BE2C (cell line): ENCODE measurements around the gene RPL7A.
"Not testable (repeated sequence)": the region's sequence is repeated elsewhere in the genome, so short reads cannot be mapped to it uniquely, and the experiment has no call there.

Source experiments
- DNase-seq: peaks from one replicate; pipeline ENCODE4 v3.0.0-alpha.2; 2020
- H3K27me3 ChIP-seq: fragments of 250-450 bp; sonication (Bioruptor Pico); 2 replicates; pipeline ENCODE4 v1.5.1; 2020; ENCODE audit warnings: mild to moderate bottlenecking
- H3K36me3 ChIP-seq: fragments of 250-450 bp; sonication (Bioruptor Pico); 2 replicates; pipeline ENCODE4 v1.5.1; 2020; ENCODE audit warnings: mild to moderate bottlenecking
- H3K4me1 ChIP-seq: fragments of 250-450 bp; sonication (Bioruptor Pico); 2 replicates; pipeline ENCODE4 v1.5.1; 2020
- H3K4me3 ChIP-seq: 2 replicates; pipeline ENCODE4 v1.5.1; 2011; ENCODE audit warnings: low read depth, low read length
- H3K9me3 ChIP-seq: fragments of 250-450 bp; sonication (Bioruptor Pico); 2 replicates; pipeline ENCODE4 v1.5.1; 2020
- CTCF ChIP-seq: IDR thresholded peaks from 2 replicates; pipeline ENCODE4 v1.5.1; 2012; ENCODE audit warnings: mild to moderate bottlenecking, low read depth, low read length

The RPL7A gene

GRCh38 chr9:133371261-133371711 is 23.3 kb downstream of the RPL7A start:
- no peaks in the 10 kb centered on the region for H3K27me3 ChIP-seq
- DNase-seq: no peak
- H3K4me3 ChIP-seq: no peak overlapping the region
- peaks cover 25% of the 10 kb centered on the region for H3K4me1 ChIP-seq
- H3K9me3 ChIP-seq: no peaks in the 10 kb centered on the region
- TF ChIP-seq CTCF: no peak
- peaks cover 70% of the 10 kb centered on the region for H3K36me3 ChIP-seq

- H3K36me3 ChIP-seq: peaks cover 61% of the 10 kb centered on the region
Measured at GRCh38 chr9:133372144-133372543, 24.1 kb downstream of the RPL7A start.

GRCh38 chr9:133374612-133375115 is 26.6 kb downstream of the RPL7A start:
- Histone ChIP-seq H3K4me1 (peaks cover 7% of the 10 kb centered on the region), H3K27me3 (no peaks in the 10 kb centered on the region), H3K9me3 (no peaks in the 10 kb centered on the region), H3K4me3 (peak overlapping the region; percentile 90), H3K36me3 (peaks cover 39% of the 10 kb centered on the region)
- DNase-seq: no peak
- no peak for TF ChIP-seq CTCF

More at GRCh38 chr9:133372144-133372543, 24.1 kb downstream of the RPL7A start:
- peaks cover 25% of the 10 kb centered on the region for H3K4me1 ChIP-seq
- no peak overlapping the region for H3K4me3 ChIP-seq
- TF ChIP-seq CTCF: no peak
- DNase-seq: no peak
- no peaks in the 10 kb centered on the region for H3K9me3 ChIP-seq
- no peaks in the 10 kb centered on the region for H3K27me3 ChIP-seq

- no peak for DNase-seq
- Histone ChIP-seq H3K36me3 (peaks cover 34% of the 10 kb centered on the region), H3K4me1 (peaks cover 3% of the 10 kb centered on the region), H3K4me3 (peak overlapping the region; percentile 90), H3K27me3 (no peaks in the 10 kb centered on the region), H3K9me3 (no peaks in the 10 kb centered on the region)
- TF ChIP-seq CTCF: no peak
Measured at GRCh38 chr9:133375116-133375723, 27.2 kb downstream of the RPL7A start.

GRCh38 chr9:133375724-133376654 is 28.0 kb downstream of the RPL7A start, which contains the start of the genes STKLD1 and SURF4:
Gene STKLD1, plus strand, starts transcription at chr9:133376366. Its CDS starts 108 bp downstream, at chr9:133376474.
Gene SURF4, minus strand, starts transcription at chr9:133376060. Its CDS starts 91 bp downstream, at chr9:133375969.
- TF ChIP-seq CTCF: no peak
- DNase-seq: peak; percentile 98
- peaks cover 26% of the 10 kb centered on the region for H3K36me3 ChIP-seq
- H3K27me3 ChIP-seq: no peaks in the 10 kb centered on the region
- H3K4me3 ChIP-seq: peak within 1 kb of the TSS; percentile 90
- H3K4me1 ChIP-seq: peaks cover 3% of the 10 kb centered on the region
- H3K9me3 ChIP-seq: no peaks in the 10 kb centered on the region

- not testable (repeated sequence) for H3K4me1 ChIP-seq, DNase-seq, H3K27me3 ChIP-seq, H3K9me3 ChIP-seq, H3K4me3 ChIP-seq
- peaks cover 13% of the 10 kb centered on the region for H3K36me3 ChIP-seq
Measured at GRCh38 chr9:133377280-133377679, 29.3 kb downstream of the RPL7A start.
